Epithelial cell of esophagus (primary cell): ENCODE results near the gene ROM1.
A peak's percentile ranks its signal among the peaks of the same experiment; 100 is the strongest.
"Not testable (repeated sequence)": the region's sequence is repeated elsewhere in the genome, so short reads cannot be mapped to it uniquely, and the experiment has no call there.

Experiments used
- DNase-seq: peaks from one replicate; pipeline ENCODE4 v3.0.0; 2010; ENCODE audit warnings: low read depth
- H3K4me3 ChIP-seq: 2 replicates; pipeline ENCODE4 v1.5.1; 2011; ENCODE audit warnings: mild to moderate bottlenecking, low read length, control low read depth
- TF ChIP-seq, protein P1 (sequence below): IDR thresholded peaks from 2 replicates; pipeline ENCODE4 v1.5.1; 2011; ENCODE audit warnings: low read depth, mild to moderate bottlenecking, low read length, control low read depth, inconsistent platforms; ENCODE audit not compliant: insufficient read depth; ENCODE audit errors: missing control alignments

ROM1 gene

DNA sequence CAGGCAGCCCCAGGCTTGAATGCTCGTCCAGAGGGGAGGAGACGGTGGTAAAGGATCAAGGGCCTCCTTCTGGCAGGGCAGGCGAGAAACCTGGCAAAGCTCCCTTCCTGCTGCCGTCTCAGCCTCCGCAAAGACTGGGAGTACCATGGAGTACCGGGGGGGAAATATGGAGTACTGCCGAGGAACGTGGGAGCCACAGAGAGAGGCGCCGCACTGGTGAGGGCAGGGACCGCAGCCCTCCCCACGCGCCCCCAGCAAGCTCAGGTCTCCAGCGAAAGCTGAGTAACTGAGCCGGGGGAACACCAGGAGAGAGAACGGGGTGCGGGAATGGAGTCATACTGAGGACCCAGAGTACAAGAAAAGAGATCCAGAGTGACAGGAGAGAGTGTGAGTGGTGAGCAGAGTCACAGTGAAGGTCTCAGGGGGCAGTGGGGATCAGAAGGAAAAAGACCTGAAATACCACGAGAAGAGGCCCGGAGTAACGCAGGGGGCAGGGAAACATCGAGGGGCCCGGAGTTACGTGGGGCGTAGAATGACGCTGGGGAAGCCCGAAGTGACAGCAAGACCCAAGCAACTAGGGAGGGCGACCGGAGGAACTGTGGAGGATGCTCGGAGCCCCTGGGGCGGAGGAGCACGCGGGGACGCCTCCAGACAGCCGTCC lies 1.2 kb upstream of the ROM1 start:
- TF ChIP-seq, protein P1, sequence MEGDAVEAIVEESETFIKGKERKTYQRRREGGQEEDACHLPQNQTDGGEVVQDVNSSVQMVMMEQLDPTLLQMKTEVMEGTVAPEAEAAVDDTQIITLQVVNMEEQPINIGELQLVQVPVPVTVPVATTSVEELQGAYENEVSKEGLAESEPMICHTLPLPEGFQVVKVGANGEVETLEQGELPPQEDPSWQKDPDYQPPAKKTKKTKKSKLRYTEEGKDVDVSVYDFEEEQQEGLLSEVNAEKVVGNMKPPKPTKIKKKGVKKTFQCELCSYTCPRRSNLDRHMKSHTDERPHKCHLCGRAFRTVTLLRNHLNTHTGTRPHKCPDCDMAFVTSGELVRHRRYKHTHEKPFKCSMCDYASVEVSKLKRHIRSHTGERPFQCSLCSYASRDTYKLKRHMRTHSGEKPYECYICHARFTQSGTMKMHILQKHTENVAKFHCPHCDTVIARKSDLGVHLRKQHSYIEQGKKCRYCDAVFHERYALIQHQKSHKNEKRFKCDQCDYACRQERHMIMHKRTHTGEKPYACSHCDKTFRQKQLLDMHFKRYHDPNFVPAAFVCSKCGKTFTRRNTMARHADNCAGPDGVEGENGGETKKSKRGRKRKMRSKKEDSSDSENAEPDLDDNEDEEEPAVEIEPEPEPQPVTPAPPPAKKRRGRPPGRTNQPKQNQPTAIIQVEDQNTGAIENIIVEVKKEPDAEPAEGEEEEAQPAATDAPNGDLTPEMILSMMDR: no peak
- peak overlapping the region; percentile 81 for H3K4me3 ChIP-seq
- DNase-seq: peak; percentile 39

DNA sequence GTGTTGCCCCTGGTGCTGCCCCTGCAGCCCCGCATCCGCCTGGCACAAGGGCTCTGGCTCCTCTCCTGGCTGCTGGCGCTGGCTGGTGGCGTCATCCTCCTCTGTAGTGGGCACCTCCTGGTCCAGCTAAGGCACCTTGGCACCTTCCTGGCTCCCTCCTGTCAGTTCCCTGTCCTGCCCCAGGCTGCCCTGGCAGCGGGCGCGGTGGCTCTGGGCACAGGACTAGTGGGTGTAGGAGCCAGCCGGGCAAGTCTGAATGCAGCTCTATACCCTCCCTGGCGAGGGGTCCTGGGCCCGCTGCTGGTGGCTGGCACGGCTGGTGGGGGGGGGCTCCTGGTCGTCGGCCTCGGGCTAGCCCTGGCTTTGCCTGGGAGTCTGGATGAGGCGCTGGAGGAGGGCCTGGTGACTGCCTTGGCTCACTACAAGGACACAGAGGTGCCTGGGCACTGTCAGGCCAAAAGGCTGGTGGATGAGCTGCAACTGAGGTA lies 278 bp downstream of the ROM1 start:
- TF ChIP-seq, protein P1: no peak
- H3K4me3 ChIP-seq: no peak overlapping the region
- DNase-seq: no peak

DNA sequence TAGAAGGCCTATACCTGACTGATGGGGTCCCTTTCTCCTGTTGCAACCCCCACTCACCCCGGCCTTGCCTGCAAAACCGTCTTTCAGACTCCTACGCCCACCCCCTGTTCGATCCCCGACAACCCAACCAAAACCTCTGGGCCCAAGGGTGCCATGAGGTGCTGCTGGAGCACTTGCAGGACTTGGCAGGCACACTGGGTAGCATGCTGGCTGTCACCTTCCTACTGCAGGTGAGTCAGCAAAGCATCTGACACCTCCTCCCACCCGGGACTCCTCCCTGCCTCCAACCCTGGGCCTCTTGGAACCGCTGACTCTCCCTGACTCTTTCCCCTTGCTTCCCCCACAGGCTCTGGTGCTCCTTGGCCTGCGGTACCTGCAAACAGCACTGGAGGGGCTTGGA lies 1.2 kb downstream of the ROM1 start:
- DNase-seq: peak; percentile 75
- no peak overlapping the region for H3K4me3 ChIP-seq
- TF ChIP-seq, protein P1: no peak

DNA sequence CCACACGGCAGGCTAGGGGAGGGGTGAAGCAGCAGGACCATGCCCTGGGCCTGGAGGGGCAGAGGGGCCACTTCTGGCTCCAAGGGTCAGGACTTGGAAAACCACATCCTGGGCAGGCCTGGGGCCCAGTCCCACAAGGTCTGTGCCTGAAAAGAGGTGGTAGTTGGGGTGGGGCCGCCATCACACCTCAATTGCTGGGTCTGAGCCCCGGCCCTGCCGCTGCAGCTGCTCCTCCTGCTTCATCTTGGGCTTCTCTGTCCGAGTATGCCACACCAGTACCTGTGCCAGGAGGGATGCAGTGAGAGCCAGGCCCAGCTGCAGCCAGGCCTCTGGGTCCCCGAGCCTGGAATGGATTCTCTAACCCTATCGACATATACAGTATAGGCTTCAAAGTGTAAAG lies 2.5 kb downstream of the ROM1 start:
- H3K4me3 ChIP-seq: no peak overlapping the region
- TF ChIP-seq, protein P1: no peak
- no peak for DNase-seq

DNA sequence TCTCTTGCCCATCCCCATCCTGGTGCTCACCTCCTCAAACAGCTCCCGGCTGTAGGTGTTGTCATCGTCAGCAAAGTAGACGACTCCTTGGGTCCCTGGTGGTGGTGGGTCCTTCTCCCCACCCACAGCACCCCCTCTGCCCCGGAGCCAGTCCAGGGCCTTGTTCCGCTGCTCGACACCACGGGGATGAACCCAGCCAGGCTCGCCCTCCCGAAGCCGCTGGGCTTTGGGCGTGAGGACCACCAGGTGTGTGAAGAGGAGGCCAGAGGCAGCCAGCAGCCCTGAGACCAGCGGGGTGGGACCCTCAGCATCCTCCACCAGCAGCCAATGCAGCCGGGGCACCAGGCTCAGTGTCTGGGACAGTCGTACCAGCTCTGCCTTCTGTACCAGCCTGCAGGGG lies 3.9 kb downstream of the ROM1 start:
- DNase-seq, H3K4me3 ChIP-seq: not testable (repeated sequence)

DNA sequence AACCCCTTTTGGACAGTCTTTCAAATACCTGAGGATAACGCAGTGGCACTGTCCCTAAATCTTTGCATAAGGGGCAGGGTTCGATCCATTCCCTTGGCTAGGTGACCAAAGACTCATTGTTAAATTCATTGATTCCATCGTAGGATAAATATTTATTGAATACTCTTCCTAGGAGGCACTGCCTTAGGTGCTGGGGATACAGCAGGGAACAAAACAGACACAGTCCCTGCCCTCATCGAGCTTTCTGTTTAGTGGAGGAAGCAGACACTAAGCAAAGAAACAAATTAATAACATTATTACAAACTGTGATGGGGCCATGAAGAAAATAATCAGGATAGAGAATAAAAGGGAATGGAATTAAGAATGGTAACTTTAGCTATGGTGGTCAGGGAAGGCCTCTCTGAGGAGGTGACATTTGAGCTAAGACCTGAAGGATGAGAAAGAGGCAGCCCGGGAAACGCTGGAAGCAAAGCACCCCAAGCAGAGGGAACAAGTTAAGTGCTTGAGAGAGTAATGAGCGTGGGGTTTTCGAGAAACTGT lies 8.0 kb downstream of the ROM1 start:
- DNase-seq: no peak
- TF ChIP-seq, protein P1: no peak

DNA sequence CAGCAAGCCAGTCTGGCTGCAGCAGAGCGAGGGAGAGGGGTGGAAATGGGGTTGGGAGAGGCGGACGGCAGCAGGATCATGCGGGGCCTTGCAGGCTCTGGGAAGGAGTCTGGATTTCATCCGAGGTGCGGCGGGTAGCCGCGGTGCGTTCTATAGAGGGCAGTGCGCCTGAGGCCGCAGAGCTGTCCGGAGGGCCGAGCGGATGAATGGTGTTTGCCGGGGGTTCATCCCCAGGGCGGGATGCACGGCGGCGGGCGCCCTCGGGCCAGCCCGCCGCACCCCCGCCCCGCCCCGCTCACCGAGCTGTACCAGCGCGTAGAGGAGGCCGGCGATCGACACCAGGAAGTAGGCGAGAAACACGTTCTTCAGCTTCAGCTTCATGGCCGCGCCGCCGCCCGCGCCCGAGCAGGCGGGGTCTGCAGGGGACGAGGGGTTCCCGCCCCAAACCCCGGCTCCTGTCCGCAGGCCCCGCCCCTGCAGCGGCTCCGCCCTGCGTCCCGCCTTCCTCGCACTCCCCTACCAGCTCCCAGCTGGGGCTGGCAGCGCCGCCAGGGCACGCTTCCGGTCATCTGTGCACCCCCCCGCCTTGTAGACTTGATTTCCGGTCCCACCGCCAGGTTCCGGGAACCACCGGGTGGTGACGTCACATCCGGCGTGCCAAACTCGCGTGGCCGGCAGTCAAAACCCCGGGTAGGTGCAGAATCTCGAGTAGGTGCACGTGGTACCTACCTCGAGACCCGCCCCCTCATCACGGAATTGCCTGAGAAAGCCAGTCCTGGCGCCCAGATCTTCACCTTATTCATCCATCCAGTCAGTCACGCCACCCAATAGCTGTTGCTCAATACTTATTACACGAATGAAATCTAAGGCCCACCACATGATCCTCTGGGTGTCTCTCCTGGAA lies 8.8 kb downstream of the ROM1 start, which contains the start of gene B3GAT3:
Gene B3GAT3, minus strand, starts transcription at position 420 of the 904 bp plus-strand sequence. Its CDS starts 39 bp downstream, at position 381.
- TF ChIP-seq, protein P1: no peak
- H3K4me3 ChIP-seq: peak within 1 kb of the TSS; percentile 88

More for the DNA sequence above, 8.0 kb downstream of the ROM1 start:
- H3K4me3 ChIP-seq: peak overlapping the region; percentile 88

More for the DNA sequence above, 8.8 kb downstream of the ROM1 start, which contains the start of gene B3GAT3:
- DNase-seq: peak; percentile 99
